Cerebellar cortex (tissue), 1 donor: ENCODE results near the gene SETBP1.

Experiments used
- DNase-seq: peaks from one replicate; pipeline ENCODE4 v3.0.0-alpha.2; 2015; ENCODE audit warnings: low spot score

SETBP1 gene

GRCh38 chr18:45110577-45111501 is 430.2 kb downstream of the SETBP1 start:
- no peak for DNase-seq

- DNase-seq: no peak
Measured at GRCh38 chr18:45111502-45111848, 430.8 kb downstream of the SETBP1 start.

- no peak for DNase-seq
Measured at GRCh38 chr18:45112682-45113081, 432.0 kb downstream of the SETBP1 start.

GRCh38 chr18:45116116-45116515 is 435.4 kb downstream of the SETBP1 start:
- no peak for DNase-seq
